ENCODE results near the gene SEMA5B.

SEMA5B gene

DNA sequence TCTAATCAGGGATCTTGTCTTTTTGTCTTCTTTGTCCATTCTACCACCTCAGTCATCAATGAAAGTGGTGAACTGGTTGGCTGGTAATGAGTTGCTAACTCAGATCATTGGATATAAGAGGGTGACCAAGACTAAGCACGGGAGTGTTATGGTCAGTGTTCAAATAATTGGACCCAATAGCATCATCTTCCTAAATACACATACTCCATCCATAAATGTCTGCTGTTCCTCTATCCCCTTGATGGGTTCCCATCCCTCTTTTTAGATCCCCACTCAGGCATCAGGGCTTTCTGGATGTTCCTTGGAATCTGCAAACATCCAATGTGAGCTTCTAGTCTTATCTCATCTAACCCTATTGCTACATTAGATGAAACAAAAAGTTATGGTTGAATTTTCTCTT, 3.5 kb downstream of the SEMA5B start:
- DNase-seq (ENCODE audit: low spot score) = no peak

DNA sequence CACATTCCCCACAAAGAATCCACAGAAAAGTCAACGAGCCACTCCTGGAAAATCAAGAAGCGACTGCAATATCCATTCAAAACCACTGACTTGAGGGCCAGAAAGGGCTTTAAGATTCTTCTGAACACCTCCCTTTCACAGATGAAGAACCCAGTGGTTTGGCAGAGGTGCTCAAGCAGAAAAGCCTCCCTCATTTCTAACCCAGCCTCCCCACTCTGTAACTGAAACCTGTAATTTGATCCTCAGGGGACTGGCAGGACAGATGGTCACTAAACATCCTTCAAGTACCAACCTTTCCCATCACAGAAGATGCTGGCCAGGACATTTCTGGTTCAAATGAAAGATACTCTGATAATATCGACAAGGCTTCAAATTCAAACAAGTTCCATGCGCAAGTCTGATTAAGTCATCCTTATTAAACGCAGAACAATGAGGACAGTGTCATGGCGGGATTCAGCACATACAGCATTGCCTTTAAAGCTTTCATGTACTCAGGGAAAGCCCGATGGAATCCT, 5.5 kb downstream of the SEMA5B start:
- no peak for DNase-seq (ENCODE audit: low spot score)

DNA sequence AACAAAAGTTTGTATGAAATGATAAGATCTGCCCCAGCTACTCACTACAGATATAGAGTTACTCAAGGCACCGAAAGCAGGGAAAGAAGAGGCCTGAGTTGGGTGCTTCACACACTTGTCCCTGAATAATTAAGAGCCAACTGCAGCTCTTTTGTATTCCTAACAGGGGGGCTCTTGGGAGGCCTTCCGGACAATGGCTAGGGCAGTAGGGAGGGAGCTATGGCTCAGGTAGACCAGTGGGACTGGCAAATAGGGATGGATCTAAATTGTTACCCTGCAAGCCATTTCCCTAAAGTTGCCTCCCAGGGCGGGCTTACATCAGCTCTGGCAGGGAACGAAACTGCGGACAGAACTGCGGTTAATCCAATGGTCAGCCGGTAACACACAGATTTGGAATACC, 6.2 kb downstream of the SEMA5B start:
- no peak for DNase-seq (ENCODE audit: low spot score)

DNA sequence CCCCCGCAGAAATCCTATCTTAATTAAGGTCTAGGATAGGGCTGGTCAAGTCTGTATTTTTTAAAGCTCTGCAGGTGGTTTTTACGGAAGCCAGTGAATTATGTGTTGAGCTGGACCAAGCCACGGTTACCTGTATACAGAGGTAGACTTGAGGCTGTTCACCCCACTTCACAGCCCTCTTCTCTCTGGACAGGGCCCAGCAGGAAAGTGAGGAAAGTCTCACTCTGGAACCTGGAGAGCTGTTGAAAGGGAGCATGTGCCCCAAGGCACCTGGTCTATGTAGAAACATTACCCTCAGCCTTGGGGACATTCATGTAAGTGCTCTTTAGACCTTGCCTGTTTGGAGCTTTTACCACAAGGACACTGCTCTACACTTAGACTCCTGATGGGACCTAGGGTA, 6.9 kb downstream of the SEMA5B start:
- no peak for DNase-seq (ENCODE audit: low spot score)

DNA sequence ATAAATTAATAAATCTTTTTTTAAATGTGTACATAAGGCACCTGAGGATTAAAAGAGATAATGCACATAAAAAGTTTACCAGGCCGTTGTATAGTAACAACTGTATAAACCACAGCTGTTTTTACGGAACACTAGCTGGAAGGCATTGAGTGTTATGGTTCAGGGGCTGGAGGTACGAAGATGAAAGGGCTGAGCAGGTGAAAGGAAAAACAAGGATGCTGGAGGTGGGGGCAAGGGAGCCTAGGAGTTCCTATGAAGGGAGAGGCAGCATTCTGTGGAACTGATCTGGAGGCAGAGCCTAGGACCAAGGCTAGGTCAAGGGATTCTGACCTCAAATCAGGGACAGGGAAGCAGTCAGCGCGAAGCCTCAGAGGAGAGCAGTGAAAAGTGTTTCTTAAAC, 8.0 kb downstream of the SEMA5B start:
- no peak for DNase-seq (ENCODE audit: low spot score)

DNA sequence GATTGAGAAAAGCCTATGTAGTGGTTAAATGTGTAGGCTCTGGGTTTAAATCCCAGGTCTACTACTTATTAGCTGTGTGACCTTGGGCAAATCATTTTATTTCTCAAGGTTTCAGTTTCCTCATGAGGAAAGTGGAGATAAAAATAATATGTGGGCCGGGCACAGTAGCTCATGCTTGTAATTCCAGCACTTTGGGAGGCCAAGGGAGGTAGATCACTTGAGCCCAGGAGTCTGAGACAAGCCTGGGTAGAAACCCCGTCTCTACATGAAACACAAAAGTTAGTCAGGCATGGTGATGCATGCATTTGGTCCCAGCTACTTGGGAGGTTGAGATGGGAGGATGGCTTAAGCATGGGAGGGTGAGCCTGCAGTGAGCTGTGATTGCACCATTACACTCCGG, 8.4 kb downstream of the SEMA5B start:
- no peak for DNase-seq (ENCODE audit: low spot score)

DNA sequence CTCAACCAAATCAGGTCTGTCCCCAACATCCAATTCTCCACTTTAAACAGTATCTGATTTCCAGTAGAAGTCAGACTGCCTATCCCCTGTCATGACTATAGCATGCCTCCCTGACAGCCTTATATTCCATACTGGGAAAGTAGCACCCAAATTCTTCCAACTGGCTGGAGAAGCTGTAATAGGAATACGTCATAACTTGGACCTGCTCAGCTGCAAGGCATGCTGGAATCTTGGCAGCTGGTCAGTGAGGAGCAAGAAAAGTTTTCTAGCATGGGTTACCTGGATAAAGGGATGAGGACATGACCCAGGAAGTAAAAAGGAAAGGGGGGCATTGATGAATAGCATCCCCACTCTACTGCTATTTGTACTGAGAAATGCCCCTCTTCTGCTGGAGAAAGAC, 8.9 kb downstream of the SEMA5B start:
- DNase-seq (ENCODE audit: low spot score) = no peak

DNA sequence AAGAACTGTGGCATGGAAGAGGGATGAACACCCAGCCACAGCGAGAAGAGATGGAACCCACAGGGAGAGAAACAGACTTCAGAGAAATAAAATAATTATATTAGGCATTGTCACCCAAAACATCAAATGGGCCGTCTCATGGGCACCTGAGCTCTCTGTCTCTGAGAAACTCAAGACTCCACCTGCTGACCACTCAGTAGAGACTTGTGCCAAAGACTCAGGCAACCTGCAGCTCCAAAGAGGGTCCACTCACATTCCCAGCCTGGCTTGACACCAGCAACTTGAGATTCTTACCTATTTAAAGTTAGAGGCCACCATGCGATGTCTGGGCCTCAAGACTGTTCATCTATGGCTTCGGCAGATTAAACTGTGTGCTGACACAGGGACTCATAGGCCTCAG, 12.0 kb downstream of the SEMA5B start:
- DNase-seq (ENCODE audit: low spot score) = no peak

DNA sequence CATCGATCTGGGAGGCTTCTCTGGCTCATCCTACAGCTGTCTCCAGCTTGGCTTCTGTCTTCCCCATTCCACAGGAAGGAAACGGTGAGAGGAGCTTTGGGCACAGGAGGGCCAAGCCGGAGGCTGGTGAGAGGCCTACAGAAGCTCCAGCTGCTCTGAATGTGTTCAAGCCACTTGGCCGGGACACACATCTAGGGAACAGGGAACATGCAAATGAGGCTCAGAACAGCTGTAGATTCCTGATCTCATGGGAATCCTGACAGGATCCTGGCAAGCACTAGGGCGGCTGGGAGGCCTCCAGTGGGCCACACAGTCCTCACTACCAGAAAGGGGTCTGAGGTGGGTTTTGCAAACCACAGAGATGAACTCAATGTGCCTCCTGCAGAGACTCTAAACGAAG, 13.7 kb downstream of the SEMA5B start:
- no peak for DNase-seq (ENCODE audit: low spot score)

DNA sequence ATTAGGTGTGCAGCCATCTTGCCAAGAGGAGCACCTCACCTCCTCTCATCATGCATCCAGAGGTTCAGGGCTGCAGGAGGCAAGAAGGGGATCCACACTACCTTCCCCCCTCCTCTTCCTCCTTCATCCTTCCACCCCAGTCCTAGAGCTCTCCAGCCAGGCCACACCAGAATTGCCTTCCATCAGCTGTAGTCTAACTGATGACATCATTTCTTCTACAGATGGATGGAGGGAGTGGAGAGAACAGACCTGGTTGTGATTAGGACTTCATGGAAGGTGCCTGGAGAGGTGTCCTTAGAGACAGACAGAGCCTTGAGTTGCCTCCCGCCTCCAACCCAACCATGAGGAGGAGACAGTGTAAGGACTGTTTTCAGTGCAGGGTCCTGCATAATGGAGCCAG, 14.9 kb downstream of the SEMA5B start:
- no peak for DNase-seq (ENCODE audit: low spot score)

DNA sequence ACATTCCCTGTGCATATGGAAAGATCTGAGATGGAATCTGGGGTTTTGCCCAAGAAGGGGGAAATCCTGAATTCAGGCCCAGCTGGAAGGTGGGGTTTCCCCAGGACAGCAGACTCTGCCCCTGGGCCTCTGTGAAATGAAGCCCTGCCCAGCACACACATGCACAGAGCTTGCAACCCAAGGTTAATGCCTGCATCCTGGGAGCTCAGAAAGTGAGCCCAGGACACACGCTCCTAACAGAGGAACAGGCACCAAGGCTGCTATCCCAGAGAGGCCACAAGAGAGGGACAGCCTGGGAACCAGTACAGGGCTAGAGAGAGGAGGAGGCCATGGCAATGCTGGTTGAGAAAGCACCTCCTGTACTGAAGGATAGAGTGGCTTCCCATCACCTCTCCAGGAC, 16.1 kb downstream of the SEMA5B start:
- no peak for DNase-seq (ENCODE audit: low spot score)

DNA sequence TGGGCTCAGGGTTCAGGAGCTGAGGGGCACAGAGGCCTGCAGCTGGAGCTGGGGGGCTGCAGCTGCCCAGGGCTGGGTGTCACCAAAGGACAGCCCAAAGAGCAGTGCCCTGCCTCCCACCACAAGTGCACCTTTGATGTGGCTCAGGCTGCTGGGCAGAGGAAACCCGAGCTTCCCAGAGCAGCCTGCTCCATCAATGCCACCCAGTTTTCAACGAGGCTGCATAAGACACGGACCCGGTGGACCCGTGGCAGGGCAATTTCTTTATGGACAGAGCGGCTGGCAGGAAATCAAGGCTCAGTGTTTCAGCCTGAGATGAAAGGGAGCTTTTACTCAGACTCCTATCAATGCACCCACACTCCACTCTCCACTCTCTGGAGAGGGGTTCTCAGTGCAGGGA, 18.7 kb downstream of the SEMA5B start:
- no peak for DNase-seq (ENCODE audit: low spot score)

DNA sequence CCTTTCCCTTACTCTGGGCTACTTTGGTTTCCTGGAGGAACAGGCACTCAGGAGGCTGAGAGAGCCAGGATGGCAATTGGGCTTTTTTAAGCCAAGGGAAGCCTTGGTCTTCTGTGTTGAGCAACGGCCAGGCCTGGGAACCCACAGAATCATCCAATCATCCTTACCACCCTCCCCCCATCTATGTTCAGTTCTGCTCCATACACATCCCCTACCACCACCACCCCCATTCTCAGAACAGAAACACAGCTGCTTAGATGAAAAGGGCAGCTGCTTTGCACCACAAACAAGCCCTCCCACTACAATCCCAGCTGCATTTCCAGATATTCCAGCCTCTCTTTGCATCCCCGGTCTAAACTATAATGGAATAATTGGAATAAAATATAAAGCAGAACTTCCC, 21.0 kb downstream of the SEMA5B start:
- no peak for DNase-seq (ENCODE audit: low spot score)

DNA sequence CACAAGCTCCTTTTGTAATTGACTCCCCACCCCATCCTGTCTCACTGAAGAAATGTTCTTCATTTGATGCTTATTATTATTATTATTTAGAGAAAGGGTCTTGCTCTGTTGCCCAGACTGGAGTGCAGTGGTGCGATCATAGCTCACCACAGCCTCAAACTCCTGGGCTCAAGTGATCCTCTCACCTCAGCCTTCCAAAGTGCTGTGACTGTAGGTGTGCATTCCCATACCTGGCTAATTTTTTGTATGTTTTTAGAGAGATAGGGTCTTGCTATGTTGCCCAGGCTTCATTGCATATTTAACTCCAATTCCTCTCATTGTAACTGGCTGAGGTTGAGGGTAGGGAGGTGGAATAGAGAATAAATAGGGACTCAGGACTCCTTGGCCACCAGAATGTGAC, 22.3 kb downstream of the SEMA5B start:
- no peak for DNase-seq (ENCODE audit: low spot score)

DNA sequence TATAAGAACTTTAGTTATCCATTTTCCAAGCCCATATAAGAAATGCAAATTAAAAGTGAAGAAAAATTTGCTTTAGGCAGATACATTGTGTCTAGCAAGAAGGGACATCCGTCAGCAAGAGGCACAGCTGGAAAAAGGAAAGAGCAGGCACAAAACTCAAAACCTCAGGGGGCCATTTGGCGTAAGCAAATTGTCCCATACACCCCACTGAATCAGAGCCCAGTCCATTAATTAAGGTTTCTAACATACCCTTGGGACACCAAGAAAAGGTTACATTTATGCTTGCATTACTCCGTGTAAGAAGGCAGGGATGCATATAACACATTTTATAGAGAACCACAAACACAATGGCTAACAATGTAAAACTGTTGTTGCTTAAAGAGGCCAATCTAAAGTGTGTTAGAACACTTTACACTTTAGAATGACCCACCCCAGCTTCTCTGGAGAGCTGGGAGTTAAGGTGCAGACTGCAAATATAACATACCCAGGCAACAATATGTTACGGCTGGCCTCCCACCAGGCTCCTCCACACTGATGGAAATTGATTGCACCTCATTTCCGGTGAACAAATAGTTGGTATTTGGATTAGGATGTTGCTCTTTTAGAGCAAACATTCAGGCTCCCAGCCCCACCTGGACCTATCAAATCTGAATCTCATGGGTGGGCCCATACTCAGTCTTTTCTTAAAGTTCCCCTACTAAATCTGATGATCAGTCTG, 23.2 kb downstream of the SEMA5B start:
- no peak for DNase-seq (ENCODE audit: low spot score)

DNA sequence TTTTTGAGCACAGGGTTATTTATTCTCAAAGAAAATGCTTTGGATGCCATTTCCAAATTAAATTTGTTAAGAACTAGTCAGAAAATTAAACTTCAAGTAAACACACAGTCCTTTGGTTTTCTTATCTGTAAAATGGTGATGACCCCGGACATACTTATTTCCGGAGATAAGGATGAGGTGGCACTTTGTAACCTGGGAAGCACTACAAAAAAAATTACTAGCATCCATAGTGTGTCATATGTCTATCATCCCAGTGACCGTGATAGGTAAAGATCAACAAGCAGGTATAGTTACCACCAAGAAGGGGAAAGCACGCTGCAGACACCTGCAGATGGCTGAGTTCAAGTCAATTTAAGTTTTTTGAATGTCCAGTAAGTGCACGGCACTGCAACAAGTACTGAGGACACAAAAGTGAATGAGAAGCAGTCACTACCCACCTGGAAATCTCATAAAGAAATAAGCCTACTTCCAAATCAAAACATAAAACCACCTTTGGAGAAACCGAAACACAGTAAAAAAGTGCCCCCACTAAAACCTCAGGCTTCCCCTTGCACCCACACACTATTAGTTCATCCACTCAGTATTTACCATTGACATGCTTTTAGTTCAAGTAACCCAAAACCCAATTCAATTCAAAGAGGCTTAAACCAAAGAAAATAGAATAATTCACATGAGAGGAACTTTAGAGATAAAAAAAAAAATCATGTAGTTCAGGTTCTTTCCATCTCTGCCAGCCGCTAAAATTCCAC, 24.6 kb downstream of the SEMA5B start:
- no peak for DNase-seq (ENCODE audit: low spot score)

DNA sequence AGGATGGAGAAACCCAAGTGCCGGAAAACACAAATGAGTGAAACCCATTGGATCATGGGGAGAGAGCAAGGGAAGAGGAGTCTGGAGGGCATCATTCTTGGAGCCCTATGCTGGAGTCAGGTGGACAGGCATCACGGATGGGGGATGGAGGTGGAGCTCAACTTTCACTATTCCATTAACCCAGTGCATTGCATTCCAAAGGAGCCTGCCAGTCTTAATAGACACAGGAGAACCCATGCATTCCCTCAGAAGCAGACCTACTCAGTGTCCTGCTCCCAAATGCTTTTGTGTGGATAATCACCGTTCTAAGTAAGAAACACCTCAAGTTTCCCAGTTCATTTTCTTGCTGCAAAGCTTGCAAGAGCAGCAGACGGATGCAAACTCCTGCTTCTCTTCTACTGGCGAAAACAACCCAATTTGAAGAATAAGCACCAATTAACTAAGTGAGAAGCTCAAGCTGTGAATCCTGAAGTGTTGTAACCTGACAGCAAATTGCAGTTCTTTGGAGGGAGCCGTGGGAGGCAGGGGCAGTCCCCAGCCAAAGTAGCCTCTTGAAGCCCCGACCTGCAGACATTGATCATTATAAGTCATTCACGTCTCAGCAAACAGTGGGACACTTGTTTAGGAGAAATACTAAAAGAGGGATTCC, 25.3 kb downstream of the SEMA5B start:
- no peak for DNase-seq (ENCODE audit: low spot score)

DNA sequence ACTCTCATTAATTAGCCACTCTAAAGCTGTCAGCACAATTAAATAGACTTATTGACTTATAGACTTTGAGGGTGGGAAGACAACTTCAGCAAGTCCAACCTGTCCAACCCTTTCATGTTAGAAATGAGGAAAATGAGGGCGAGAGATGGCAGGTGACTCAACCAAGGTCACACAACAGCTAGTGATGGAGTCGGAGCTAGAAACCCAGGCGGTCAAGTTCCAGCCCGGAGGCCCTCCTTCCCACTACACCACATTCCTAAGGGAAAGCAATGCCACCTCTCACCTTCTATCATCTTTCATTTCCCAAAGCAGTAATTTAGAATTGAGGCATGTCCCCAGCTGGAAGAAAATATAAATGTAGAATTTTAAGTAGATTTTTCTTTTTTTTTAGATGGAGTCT, 28.7 kb downstream of the SEMA5B start:
- DNase-seq (ENCODE audit: low spot score) = no peak

DNA sequence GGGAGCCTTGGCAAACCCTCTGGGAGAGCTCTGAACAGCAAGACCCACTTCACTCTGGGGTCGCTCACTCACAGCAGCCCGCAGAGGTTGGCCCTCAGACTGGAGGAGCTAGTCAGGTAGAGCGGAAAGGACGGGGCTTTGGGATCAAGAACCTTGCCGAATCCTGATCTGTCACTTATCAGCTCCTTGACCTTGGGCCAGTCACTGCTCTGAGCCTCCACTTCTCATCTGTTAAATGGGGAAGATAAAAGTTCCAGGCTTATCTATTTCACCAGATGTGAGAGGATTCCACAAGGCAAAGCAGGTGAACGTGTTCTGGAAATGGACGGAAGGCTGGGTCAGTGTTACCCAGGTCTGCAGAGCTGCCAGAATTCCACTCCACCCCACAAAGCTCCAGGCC, 29.4 kb downstream of the SEMA5B start:
- DNase-seq (ENCODE audit: low spot score) = no peak

DNA sequence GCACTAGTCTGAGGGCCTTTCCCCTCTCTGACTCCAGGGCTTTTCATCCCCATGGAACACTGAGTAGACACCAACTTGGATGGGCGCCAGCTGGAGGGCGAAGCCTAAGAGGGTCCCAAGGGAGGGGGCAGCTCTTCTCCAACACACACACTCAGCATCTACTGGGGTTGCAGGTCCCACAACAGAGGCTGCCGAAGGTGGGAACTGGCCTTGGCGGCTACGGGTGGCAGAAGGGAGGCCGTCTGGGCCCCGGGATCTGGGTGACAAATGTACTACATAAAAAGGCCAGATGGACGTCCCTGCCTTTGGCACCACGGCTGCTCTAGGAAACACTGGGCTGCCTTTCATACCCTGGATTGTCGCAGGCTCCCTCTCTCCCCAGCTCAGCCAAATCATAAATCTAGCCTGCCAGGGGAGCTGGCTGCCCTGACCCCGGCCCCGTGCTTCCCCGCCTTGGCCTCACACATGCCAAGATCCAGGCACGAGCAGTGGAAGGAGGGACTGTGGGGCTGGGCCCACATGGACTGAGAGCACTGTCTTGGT, 31.5 kb downstream of the SEMA5B start:
- DNase-seq (ENCODE audit: low spot score) = no peak

DNA sequence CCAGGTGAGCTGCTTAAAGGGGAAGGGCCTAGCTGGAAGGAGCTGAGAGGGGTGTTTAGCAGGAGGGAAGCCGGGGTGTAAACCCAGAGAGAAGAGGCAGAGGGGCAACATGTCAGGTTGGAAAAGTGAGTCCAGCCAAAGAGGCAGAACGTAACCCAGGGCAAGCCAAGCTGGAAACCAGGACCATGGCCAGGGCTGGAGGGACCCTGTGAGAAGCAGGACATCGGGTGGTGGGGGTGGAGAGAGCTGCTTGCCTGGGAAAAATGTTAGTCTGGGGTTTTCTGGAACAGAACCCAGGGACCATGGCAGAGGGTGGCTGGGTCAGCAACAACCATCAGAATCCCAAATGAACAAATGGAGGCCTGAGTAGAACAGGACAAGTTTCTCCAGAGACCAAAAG, 32.6 kb downstream of the SEMA5B start:
- DNase-seq (ENCODE audit: low spot score) = no peak

DNA sequence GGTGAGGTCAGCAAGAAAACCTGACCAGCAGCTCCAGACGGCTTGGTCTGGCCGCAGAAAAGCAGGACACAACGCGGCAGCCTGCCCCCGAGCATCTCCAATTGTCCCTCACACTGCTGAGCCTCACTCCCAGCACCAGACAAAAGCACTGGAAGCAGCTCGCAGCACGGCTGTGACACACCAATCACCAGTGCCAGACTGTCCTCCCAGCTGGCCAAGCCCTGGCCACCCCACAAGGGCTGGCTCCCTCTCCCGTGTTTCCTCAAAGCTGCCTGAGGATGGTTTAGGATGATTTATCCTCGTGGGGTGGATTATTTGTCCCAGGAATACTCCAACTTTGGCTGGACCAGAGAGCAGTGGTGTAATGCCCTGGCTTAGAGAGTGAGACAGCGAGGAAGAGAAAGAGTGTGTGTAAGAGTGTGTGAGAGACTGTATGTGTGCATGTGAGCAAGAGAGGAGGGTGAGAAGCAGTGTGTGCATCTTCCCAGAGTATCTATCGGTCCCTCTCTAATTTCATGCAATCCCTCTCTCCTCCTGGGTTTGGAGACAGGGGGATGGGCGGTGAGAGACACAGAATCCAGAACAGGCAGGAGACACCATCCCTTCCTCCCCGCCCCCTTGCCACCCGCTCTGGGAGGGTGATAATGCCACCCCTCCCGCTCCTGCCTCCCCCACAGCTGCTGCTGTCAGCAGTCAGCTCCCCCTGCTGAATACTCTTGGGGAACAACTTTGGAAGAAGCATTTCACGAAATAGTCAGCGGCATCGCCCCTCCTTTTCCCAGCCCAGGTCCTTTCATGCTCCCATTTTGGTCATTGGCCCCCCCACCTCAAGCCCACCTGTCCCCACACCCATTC, 34.2 kb downstream of the SEMA5B start:
- peak; percentile 35 for DNase-seq (ENCODE audit: low spot score)

All from AG08395 (cell line).